Smooth muscle cell (in vitro differentiated cells): Measurements from ENCODE around the gene SIRPA. TPM values are rescaled to one million over a fixed set of nuclear protein-coding genes. Genes with fewer than 3 reads are reported as not detected.

Experiments
- DNase-seq: peaks from one replicate; lab custom pipeline; 2025; ENCODE audit not compliant: unreplicated experiment; lab: John Stamatoyannopoulos, UW
- H2AFZ ChIP-seq: fragments of 200-600 bp; sonication (generic); 2 replicates; pipeline ENCODE4 v1.6.0; 2016; ENCODE audit warnings: antibody characterized with exemption, low read depth, mild to moderate bottlenecking
- H3F3A ChIP-seq: fragments of 200-600 bp; sonication (generic); 2 replicates; pipeline ENCODE4 v1.6.0; 2017; ENCODE audit warnings: antibody characterized with exemption, low read depth
- H3K27ac ChIP-seq: fragments of 200-600 bp; sonication (generic); 2 replicates; pipeline ENCODE4 v1.5.1; 2016; ENCODE audit warnings: low read depth, mild to moderate bottlenecking
- H3K27me3 ChIP-seq: fragments of 200-600 bp; sonication (generic); 2 replicates; pipeline ENCODE4 v1.6.1; 2016; ENCODE audit warnings: low read depth, mild to moderate bottlenecking
- H3K36me3 ChIP-seq: fragments of 200-600 bp; sonication (generic); 2 replicates; pipeline ENCODE4 v1.5.1; 2016; ENCODE audit warnings: low read depth
- H3K4me1 ChIP-seq: fragments of 200-600 bp; sonication (generic); 2 replicates; pipeline ENCODE4 v1.5.1; 2016; ENCODE audit warnings: low read depth
- H3K4me2 ChIP-seq: fragments of 200-600 bp; sonication (generic); 2 replicates; pipeline ENCODE4 v1.6.0; 2016; ENCODE audit warnings: mild to moderate bottlenecking
- H3K4me3 ChIP-seq: fragments of 200-600 bp; sonication (generic); 2 replicates; pipeline ENCODE4 v1.5.1; 2016; ENCODE audit warnings: mild to moderate bottlenecking
- H3K79me2 ChIP-seq: fragments of 200-600 bp; sonication (generic); 2 replicates; pipeline ENCODE4 v1.6.0; 2016; ENCODE audit warnings: low read depth, mild to moderate bottlenecking
- H3K9ac ChIP-seq: fragments of 200-600 bp; sonication (generic); 2 replicates; pipeline ENCODE4 v1.6.0; 2016; ENCODE audit warnings: low read depth
- H3K9me3 ChIP-seq: fragments of 200-600 bp; sonication (generic); replicated peaks from 2 replicates; pipeline ENCODE4 v1.5.1; 2016; ENCODE audit warnings: low read depth
- H4K20me1 ChIP-seq: fragments of 200-600 bp; sonication (generic); 2 replicates; pipeline ENCODE4 v1.6.0; 2016; ENCODE audit warnings: low read depth
- whole genome bisulfite sequencing: methylation state at CpG from one replicate; pipeline ENCODE4 v1.1.7; 2016; ENCODE audit warnings: low lambda C conversion rate; 5-methylcytosine and 5-hydroxymethylcytosine counted together
- polyA plus RNA-seq: library from polyadenylated mRNA; unstranded; fragments of >200 nt; fragmentation: Nextera tagmentation; extraction: Ambion mirVana; gene quantifications from 2 replicates; pipeline ENCODE4 v1.2.1, GENCODE V29; 2016
- total RNA-seq: library from RNA; depleted of rRNA; stranded (reverse); fragments of >200 nt; gene quantifications from 2 replicates; pipeline ENCODE4 v1.2.3, GENCODE V29; 2014
- TF ChIP-seq, protein P1 (sequence below): fragments of 200-600 bp; sonication (generic); IDR thresholded peaks from 2 replicates; pipeline ENCODE4 v1.5.1; 2017; ENCODE audit warnings: borderline replicate concordance, mild to moderate bottlenecking, antibody characterized with exemption; ENCODE audit not compliant: insufficient read depth, poor library complexity, severe bottlenecking

Gene SIRPA
- total and polyA plus RNA-seq, 2 experiments from 2014 or later, result 8.3 to 14.5 TPM

DNA sequence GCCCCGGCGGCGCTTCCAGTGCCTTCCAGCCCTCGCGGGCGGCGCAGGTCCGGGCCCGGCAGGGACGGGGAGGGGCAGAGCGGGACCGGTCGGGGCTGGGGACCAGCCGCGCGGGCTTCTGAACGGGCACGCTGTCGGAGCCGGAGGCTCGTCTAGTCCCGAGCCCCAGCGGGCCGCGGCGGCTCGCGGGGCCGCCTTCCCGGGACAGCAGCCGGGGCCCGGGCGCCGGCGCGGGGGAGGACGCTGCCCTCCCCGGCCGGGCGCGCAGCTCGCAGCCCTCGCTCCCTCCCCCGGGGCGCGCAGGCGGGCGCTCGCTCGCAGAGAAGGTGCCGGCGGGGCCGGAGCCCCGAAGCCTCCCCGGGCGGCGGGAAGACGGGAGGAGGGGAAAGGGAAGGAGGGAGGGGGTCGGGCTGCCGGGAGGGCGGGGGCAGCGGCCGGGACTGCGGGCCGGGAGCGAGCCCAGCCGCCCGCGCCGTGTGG lies 696 bp upstream of the SIRPA start:
- peak; percentile 36 for DNase-seq
- no peaks in the 10 kb centered on the region for H3K9me3 ChIP-seq
- H4K20me1 ChIP-seq, result no peaks in the 10 kb centered on the region
- H3K27ac ChIP-seq, result peak overlapping the region; percentile 12
- TF ChIP-seq, protein P1, sequence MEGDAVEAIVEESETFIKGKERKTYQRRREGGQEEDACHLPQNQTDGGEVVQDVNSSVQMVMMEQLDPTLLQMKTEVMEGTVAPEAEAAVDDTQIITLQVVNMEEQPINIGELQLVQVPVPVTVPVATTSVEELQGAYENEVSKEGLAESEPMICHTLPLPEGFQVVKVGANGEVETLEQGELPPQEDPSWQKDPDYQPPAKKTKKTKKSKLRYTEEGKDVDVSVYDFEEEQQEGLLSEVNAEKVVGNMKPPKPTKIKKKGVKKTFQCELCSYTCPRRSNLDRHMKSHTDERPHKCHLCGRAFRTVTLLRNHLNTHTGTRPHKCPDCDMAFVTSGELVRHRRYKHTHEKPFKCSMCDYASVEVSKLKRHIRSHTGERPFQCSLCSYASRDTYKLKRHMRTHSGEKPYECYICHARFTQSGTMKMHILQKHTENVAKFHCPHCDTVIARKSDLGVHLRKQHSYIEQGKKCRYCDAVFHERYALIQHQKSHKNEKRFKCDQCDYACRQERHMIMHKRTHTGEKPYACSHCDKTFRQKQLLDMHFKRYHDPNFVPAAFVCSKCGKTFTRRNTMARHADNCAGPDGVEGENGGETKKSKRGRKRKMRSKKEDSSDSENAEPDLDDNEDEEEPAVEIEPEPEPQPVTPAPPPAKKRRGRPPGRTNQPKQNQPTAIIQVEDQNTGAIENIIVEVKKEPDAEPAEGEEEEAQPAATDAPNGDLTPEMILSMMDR, result no peak
- peak overlapping the region; percentile 82 for H2AFZ ChIP-seq
- no peaks in the 10 kb centered on the region for H3F3A ChIP-seq
- H3K27me3 ChIP-seq, result no peaks in the 10 kb centered on the region
- H3K36me3 ChIP-seq, result no peaks in the 10 kb centered on the region
- peak overlapping the region; percentile 98 for H3K4me2 ChIP-seq
- H3K9ac ChIP-seq, result no peak overlapping the region
- peaks cover 12% of the 10 kb centered on the region for H3K4me1 ChIP-seq
- 0% methylated on average over 24 of the region's 70 CpGs for WGBS
- peaks cover 11% of the 10 kb centered on the region for H3K79me2 ChIP-seq
- H3K4me3 ChIP-seq, result peak overlapping the region; percentile 87

DNA sequence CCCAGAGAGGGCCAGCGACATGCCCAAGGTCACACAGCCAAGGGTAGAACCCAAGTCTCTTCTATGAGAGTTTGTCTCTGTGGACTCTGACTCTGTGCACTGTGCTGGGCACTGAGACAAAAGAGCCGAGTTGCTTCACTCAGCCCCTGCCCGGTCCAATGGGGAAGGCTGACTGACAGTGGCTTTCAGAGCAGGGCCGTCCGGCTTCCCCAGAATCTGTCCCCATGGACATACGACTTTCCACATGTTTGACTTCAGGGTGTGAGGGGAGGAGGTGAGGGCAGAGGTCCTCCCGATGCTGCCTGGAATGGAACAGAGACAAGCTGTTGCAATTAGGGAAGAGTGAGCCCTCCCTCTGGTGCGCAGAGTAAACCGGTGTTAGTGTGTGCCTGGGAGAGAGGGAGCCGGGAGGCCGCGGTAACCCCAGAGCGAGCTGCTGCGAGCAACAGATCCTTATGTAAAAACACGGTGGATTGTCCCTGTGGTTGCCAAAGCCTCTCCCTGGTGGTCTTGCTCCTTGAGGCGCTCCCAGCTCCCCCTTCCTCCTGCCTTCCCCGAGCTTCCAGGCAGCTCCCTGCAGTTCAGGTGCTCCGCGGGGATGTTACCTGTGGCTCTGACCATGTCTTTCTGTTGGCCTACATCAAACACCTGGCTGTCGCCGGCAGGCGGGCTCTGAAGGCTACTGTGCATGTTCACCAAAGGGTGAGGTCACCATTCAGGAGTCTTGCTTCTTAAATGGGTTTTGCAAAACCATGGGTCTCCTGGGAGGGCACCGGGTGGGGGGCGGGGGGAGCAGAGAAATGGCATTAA lies 672 bp downstream of the SIRPA start:
- Histone ChIP-seq H3K9ac (peak overlapping the region; percentile 70), H2AFZ (peak overlapping the region; percentile 79), H3K27me3 (no peaks in the 10 kb centered on the region), H4K20me1 (peaks cover 7% of the 10 kb centered on the region), H3K9me3 (no peaks in the 10 kb centered on the region), H3K27ac (peak overlapping the region; percentile 82), H3K79me2 (peaks cover 11% of the 10 kb centered on the region), H3K36me3 (no peaks in the 10 kb centered on the region), H3K4me3 (peak overlapping the region; percentile 87), H3F3A (no peaks in the 10 kb centered on the region), H3K4me2 (peak overlapping the region; percentile 98), H3K4me1 (peaks cover 12% of the 10 kb centered on the region)
- TF ChIP-seq, protein P1, result no peak
- 12% methylated on average over 20 of the region's 24 CpGs for WGBS
- no peak for DNase-seq

DNA sequence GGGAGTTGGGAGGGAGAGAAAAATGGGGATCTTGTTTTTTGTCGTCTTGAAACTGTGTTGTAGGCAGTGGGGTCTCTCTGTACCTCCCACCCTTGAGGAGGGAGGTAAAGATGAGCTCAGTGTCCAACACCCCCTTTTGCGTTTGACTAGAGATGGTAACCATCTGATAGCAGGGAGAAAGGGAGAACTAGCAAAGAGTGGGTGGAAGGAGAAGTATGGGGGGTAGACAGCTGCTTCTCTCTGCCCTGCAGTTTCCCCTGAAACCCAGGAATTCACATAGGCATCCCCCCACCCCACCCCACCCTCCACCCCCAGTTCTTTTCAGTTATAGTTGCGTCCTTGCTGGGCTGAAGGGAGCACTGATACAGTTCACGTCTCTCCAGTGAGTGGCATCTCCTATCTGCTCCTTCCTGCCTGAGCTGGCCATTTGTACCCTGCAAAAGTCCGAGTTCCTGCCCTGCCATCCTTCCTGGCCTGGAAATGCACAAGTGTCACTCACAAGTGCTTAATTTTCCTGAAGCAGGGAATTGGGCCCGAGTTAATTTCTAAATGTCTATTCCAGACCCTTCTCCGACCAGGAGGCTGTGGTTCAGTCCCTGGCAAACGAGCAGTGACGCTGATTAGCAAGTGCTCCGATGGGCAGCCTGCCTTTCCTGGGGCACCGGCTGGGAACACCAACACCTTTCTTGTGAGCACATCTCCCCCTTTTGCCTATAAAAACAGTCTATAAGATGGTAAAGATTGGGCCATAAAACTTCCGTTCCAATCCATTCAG lies 1.5 kb downstream of the SIRPA start:
- H3K27ac ChIP-seq, result no peak overlapping the region
- peak overlapping the region; percentile 87 for H3K4me3 ChIP-seq

More for the DNA sequence above, 1.5 kb downstream of the SIRPA start:
- no peak overlapping the region for H2AFZ ChIP-seq
- no peak overlapping the region for H3K9ac ChIP-seq
- H3K4me2 ChIP-seq, result peak overlapping the region; percentile 98
- H3F3A ChIP-seq, result no peaks in the 10 kb centered on the region
- peaks cover 12% of the 10 kb centered on the region for H3K4me1 ChIP-seq
- DNase-seq, result no peak
- 75% methylated on average over 12 of the region's 12 CpGs for WGBS
- no peaks in the 10 kb centered on the region for H3K36me3 ChIP-seq
- TF ChIP-seq, protein P1, result no peak
- H4K20me1 ChIP-seq, result peaks cover 8% of the 10 kb centered on the region
- H3K27me3 ChIP-seq, result no peaks in the 10 kb centered on the region
- H3K9me3 ChIP-seq, result no peaks in the 10 kb centered on the region
- H3K79me2 ChIP-seq, result peaks cover 11% of the 10 kb centered on the region
